GM13976 (cell line): ENCODE data around the gene CREG2.

Source experiments
- DNase-seq: peaks from one replicate; pipeline ENCODE4 v3.0.0; 2012; ENCODE audit warnings: low spot score
- CTCF ChIP-seq: IDR thresholded peaks from 2 replicates; pipeline ENCODE4 v1.5.1; 2012; ENCODE audit warnings: borderline replicate concordance, mild to moderate bottlenecking; ENCODE audit not compliant: insufficient read depth; ENCODE audit errors: extremely low read depth, missing control alignments, control extremely low read depth
- in situ Hi-C: fragments of 300-500 bp; cut with MboI; formaldehyde crosslinking; loops from one replicate; pipeline ENCODE4 v1.12.0; 2022; ENCODE audit warnings: low sequenced_read_pairs, mixed read lengths, inconsistent platforms; ENCODE audit not compliant: unreplicated experiment

The CREG2 gene

GRCh38 chr2:101402630-101403029 is 15.3 kb upstream of the CREG2 start:
- DNase-seq = no peak
- in situ Hi-C loops = loop anchor here (25.0 kb wide), 1 partner anchor 435 kb away; no protein-coding TSS in a partner anchor
- no peak for TF ChIP-seq CTCF

- TF ChIP-seq CTCF = no peak
- no peak for DNase-seq
- in situ Hi-C loops = loop anchor here (25.0 kb wide), 1 partner anchor 435 kb away; no protein-coding TSS in a partner anchor
These were observed 14.6 kb upstream of the CREG2 start for GRCh38 chr2:101401906-101402305.

- no peak for DNase-seq
- in situ Hi-C loops = loop anchor here (25.0 kb wide), 1 partner anchor 436 kb away; no protein-coding TSS in a partner anchor
These were observed 14.0 kb upstream of the CREG2 start for GRCh38 chr2:101401326-101401665.

GRCh38 chr2:101400506-101401325 is 13.4 kb upstream of the CREG2 start:
- in situ Hi-C loops = loop anchor here (25.0 kb wide), 1 partner anchor 437 kb away; no protein-coding TSS in a partner anchor
- DNase-seq = no peak
- TF ChIP-seq CTCF = no peak

More at GRCh38 chr2:101401326-101401665, 14.0 kb upstream of the CREG2 start:
- TF ChIP-seq CTCF = no peak

GRCh38 chr2:101400048-101400447 is 12.7 kb upstream of the CREG2 start:
- in situ Hi-C loops = loop anchor here (25.0 kb wide), 1 partner anchor 437 kb away; no protein-coding TSS in a partner anchor
- TF ChIP-seq CTCF = no peak

GRCh38 chr2:101399021-101399799 is 11.9 kb upstream of the CREG2 start:
- no peak for DNase-seq
- in situ Hi-C loops = no loop called here
- TF ChIP-seq CTCF = no peak

More at GRCh38 chr2:101400048-101400447, 12.7 kb upstream of the CREG2 start:
- no peak for DNase-seq
